ENCODE measurements around the gene ZNF124.
A peak's percentile ranks its signal among the peaks of the same experiment; 100 is the strongest.

Gene ZNF124

GRCh38 chr1:247119600-247120407 lies 52.0 kb downstream of the ZNF124 start:
- TF ChIP-seq CTCF (IDR thresholded peaks at IDR 0.05; ENCODE audit: poor library complexity, severe bottlenecking) = no peak

GRCh38 chr1:247118946-247119446 lies 52.8 kb downstream of the ZNF124 start:
- no peaks in the 10 kb centered on the region for H3K36me3 ChIP-seq (ENCODE audit: low read depth)
- no peak for DNase-seq (ENCODE audit: low spot score)
- H3K27ac ChIP-seq (ENCODE audit: poor library complexity, severe bottlenecking) = no peak overlapping the region
- no peak overlapping the region for H3K4me3 ChIP-seq (ENCODE audit: severe bottlenecking)
- 0 out of 3 replicates have a peak, but pooled peaks have one; percentile 46 for ATAC-seq (ENCODE audit: low read depth)
- no peaks in the 10 kb centered on the region for H3K9me3 ChIP-seq (ENCODE audit: severe bottlenecking)
- H3K27me3 ChIP-seq (ENCODE audit: insufficient read depth, poor library complexity, severe bottlenecking) = no peaks in the 10 kb centered on the region
- H3K4me1 ChIP-seq (ENCODE audit: insufficient read depth, poor library complexity, severe bottlenecking) = no peaks in the 10 kb centered on the region
- no peak for TF ChIP-seq CTCF (IDR thresholded peaks at IDR 0.05; ENCODE audit: poor library complexity, severe bottlenecking)

More at GRCh38 chr1:247119600-247120407, 52.0 kb downstream of the ZNF124 start:
- Histone ChIP-seq H3K36me3 (ENCODE audit: low read depth) (no peaks in the 10 kb centered on the region), H3K9me3 (ENCODE audit: severe bottlenecking) (no peaks in the 10 kb centered on the region), H3K27ac (ENCODE audit: poor library complexity, severe bottlenecking) (no peak overlapping the region), H3K27me3 (ENCODE audit: insufficient read depth, poor library complexity, severe bottlenecking) (no peaks in the 10 kb centered on the region), H3K4me3 (ENCODE audit: severe bottlenecking) (no peak overlapping the region), H3K4me1 (ENCODE audit: insufficient read depth, poor library complexity, severe bottlenecking) (no peaks in the 10 kb centered on the region)
- ATAC-seq (ENCODE audit: low read depth) (0 out of 3 replicates have a peak, but pooled peaks have one; percentile 14), DNase-seq (ENCODE audit: low spot score) (no peak)

- H3K4me1 ChIP-seq (ENCODE audit: insufficient read depth, poor library complexity, severe bottlenecking) = no peaks in the 10 kb centered on the region
- ATAC-seq (ENCODE audit: low read depth) (no peak), DNase-seq (ENCODE audit: low spot score) (no peak)
- no peak overlapping the region for H3K27ac ChIP-seq (ENCODE audit: poor library complexity, severe bottlenecking)
- H3K4me3 ChIP-seq (ENCODE audit: severe bottlenecking) = no peak overlapping the region
- H3K27me3 ChIP-seq (ENCODE audit: insufficient read depth, poor library complexity, severe bottlenecking) = no peaks in the 10 kb centered on the region
- no peaks in the 10 kb centered on the region for H3K36me3 ChIP-seq (ENCODE audit: low read depth)
- TF ChIP-seq CTCF (IDR thresholded peaks at IDR 0.05; ENCODE audit: poor library complexity, severe bottlenecking) = no peak
- H3K9me3 ChIP-seq (ENCODE audit: severe bottlenecking) = no peaks in the 10 kb centered on the region
Measured at GRCh38 chr1:247115545-247115944, 56.3 kb downstream of the ZNF124 start.

GRCh38 chr1:247115141-247115510 lies 56.7 kb downstream of the ZNF124 start:
- Histone ChIP-seq H3K27ac (ENCODE audit: poor library complexity, severe bottlenecking) (no peak overlapping the region), H3K27me3 (ENCODE audit: insufficient read depth, poor library complexity, severe bottlenecking) (no peaks in the 10 kb centered on the region), H3K4me3 (ENCODE audit: severe bottlenecking) (no peak overlapping the region), H3K9me3 (ENCODE audit: severe bottlenecking) (no peaks in the 10 kb centered on the region), H3K4me1 (ENCODE audit: insufficient read depth, poor library complexity, severe bottlenecking) (no peaks in the 10 kb centered on the region), H3K36me3 (ENCODE audit: low read depth) (no peaks in the 10 kb centered on the region)
- ATAC-seq (ENCODE audit: low read depth) (no peak), DNase-seq (ENCODE audit: low spot score) (no peak)
- TF ChIP-seq CTCF (IDR thresholded peaks at IDR 0.05; ENCODE audit: poor library complexity, severe bottlenecking) = no peak

Measured in RWPE2 (cell line).